ENCODE results near the gene HMG20A.
"Not testable (repeated sequence)": the region's sequence is repeated elsewhere in the genome, so short reads cannot be mapped to it uniquely, and the experiment has no call there.

Gene HMG20A

DNA sequence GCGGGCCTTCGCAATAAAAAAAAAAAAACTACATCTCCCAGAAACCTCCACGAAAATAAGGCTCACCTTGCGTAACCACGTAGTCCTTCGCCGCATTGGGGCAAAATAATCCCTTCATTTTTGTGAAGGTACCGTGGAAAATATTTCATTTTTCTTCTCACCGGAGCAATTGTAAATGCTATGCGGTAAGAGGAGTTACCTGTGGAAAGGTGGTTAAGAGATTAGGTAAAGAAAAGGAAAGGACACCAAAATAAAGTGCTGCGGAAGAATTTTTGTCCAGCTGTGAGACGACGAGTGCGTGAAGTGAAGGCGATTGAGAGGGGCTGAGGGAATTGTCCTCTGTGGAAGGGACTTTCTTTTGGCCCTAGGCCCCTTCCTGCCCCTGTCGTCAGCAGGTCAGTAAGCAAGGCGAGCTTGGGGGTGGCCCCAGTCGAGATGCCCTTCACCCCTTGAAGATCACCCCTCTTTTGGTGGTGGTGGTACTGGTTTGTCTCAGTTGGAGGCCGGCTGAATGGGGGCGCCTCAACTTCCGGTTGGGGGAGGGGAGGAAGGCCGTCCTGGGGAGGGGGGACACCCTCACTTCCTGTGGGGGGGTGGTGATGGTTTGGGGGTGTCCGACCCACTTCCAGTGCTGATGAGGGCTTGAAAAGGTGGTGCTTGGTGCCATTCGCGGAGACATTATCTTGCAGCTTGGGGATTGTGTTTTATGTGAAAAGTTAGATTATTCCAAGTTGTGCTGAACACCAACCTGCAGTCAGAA, at the start of gene HMG20A:
TSS of gene HMG20A (plus strand) at position 279 of the 760 bp plus-strand sequence. CDS start 37,520 bp downstream, outside the sequence.
- DNase-seq = peak; percentile 62

DNA sequence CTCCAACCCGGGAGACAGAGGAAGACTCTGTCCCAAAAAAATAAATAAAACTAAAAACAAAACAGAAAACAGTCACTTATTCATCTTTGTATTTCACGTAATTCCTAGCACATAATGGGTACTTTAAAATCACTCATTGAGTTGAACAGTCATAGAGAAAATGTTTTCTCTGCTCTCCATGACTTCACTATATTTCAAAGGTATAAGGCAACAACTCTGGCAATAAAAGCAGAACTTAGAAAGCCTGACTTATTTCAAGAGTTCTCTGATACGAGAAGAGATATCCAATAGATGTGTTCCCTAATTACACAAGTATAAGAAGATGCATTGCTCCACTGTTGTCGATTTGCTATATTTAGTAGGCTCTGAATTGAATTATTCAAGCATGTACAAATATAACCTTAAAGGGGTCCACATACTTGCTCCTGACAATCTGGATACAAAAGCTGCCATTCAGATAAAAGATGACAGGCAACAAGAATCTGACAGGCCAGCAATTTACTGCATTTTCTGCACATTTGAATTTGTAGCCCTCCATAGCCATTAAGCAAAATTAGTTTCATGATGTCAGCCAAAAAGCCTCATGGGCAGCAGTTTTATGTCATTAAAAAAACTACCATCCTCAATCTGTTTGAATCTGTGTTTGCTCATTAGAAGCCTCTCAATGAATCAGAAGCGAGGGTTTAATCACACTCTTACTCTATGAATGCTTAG, 48.7 kb upstream of the HMG20A start:
- no peak for DNase-seq

DNA sequence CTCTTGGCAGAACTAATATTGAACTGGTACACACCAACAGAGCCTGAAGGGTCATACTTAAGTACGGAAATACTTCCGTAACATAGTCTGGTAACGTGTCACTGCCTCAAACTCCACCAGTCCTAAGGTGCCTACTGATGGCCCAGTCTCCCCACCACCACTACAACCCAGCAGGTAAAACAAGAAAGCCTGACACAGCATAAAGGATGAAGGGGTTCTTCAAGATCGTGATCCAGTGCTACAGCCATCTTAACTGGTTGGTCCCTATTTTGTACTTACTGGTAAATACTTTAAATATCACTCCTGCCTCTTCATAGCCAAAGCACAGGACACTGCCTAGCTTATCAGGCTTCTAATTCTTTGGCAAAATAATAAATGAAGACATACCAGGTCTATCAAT, 47.2 kb upstream of the HMG20A start:
- no peak for DNase-seq

DNA sequence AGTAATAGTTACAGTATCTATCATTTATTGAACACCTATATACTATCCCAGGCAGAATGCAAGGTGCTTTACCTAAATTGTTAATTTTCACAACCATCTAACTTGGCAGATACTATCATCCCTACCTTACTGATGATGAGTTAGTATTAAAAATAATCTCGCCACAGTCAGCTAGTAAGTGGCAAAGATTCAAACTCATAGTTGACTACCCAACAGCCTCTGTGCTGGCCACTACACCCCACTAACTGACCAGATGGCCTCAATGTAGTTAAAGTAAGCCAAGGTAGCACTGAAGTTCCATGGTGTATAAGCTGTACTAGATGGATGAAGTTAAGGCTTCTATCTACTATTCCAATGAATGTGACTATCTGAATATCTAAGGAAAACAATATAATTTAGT, 45.6 kb upstream of the HMG20A start:
- DNase-seq = no peak

DNA sequence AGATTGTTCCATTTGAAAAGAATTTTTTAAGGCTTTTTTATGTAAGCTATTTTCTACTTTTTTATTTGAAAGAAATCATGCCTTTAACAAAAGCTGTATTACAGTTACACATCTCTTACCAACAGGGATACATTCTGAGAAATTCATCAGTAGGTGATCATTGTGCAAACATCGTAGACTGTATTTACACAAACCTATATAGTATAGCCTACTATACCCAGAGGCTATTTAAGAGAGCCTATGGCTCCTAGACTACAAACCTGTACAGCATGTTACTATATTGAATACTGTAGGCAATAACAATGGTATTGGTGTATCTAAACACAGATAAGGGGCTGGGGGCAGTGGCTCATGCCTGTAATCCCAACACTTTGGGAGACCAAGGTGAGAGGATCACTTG, 43.9 kb upstream of the HMG20A start:
- no peak for DNase-seq

DNA sequence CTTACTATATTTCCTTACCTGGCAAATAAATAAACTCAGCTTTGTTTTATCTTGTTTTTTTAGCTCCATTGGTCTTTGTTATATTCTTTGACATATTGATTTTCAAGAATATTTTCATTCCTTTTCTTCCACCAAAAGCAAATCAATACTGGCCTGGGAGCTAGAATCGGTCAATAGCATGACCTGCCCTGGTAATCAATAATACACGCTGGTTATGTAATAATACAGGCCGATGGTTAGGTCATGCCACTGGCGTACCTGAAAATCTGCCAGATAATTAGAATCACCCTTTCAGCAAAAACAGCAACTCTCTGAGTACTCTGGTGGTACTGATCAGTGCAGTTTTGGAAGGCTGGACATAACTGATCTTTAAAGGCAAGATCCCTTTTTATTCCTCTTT, 40.7 kb upstream of the HMG20A start:
- DNase-seq = no peak

DNA sequence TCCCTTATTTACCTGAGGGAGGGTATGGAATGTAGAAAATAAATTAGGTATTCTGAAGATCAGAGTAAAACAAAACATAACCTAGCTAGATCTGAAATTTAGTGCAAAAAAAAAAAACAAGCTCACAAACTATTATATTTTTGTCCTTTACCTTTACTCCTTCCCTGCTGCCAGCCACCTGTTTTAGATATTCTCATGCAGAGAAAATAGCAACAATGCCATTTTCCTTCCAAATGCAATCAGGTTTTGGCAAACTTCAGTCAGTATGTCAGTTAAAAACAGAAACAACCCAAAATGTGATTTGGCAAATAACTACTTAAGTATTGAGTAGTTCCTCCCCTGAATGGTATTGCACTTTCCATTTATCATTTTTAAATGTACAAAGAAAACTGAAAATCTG, 36.6 kb upstream of the HMG20A start:
- no peak for DNase-seq

DNA sequence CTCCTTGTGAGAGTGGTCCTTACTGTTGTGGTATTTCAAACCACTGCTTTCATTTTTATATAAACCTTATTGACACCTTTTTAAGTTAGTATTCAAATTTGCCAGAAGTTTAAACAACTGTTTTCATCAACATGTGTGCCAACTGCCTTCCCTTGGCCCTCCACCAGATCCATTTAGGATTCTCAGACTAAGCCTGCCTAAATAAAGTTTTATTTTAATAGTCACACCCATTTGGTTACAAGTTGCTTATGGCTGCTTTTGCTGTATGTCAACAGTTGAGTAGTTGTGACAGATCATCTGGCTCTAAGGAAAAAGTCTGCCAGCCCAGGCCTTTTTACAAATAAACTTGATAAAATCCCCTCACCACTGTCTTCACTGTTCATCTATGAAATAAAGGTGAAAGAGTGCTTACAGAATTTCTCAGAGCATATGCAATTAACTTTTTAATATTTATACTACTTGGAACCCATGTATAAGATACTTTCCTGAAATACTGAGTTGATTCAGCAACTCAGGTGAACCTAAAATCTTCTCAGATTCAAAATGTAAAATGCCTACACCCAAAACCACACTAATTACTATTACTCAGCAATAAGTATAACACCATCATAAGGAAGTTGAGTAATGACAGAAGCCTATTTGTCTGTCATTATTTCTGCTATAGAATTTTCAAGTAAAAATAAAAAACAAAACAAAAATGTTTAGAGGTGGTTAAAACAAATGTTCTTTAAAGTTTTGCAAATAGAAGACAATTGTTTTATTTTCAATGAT, 35.9 kb upstream of the HMG20A start:
- no peak for DNase-seq

DNA sequence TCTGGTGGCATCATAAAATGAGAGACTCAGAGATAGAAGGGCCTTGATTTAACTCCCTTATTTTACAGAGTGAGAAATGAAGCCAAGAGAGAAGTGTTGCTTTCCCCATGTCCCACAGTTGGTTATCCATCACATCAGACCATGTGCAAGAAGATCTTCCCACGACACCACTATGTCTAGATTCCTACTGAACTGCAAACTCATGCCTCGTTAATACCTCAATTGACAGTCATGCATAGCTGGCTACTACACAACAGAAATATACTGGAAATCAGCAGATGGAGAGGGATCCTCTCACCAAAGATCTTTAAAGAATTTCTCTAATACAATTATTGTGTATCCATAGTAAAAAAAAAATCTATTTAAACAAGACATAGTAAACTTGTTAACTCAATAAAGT, 34.1 kb upstream of the HMG20A start:
- no peak for DNase-seq

DNA sequence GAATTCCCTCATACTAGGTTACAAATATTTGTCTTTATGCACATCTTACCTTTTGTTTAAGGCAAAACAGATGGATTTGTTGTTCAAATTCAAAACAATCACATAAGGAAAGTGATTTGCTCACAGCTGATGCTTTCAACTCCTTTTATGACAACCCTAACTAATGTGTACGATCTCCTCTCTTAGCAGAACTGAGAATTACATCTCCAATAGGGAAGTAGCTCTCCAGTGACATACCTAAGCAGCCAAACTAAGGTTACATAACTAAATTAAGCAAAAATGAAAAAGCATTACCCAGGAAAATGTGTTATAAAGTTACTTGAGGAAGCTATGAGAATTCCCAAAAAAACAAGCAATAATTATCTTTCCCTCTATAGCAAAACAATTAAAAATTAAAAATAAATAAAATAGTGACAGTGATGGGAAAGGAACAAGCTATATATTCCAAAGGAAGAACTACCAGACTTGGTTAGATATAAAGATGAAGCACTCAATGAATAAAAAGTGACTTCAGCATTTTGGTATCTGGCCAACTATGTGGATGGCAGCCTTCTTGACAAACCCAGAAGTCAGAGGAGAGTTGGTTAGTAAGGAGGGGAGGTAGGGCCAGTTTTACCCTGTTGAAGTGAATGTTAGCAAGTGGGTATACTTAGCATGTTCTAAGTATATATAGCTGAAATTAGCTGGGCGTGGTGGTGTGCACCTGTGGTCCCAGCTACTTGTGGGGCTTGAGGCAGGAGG, 33.2 kb upstream of the HMG20A start:
- no peak for DNase-seq

DNA sequence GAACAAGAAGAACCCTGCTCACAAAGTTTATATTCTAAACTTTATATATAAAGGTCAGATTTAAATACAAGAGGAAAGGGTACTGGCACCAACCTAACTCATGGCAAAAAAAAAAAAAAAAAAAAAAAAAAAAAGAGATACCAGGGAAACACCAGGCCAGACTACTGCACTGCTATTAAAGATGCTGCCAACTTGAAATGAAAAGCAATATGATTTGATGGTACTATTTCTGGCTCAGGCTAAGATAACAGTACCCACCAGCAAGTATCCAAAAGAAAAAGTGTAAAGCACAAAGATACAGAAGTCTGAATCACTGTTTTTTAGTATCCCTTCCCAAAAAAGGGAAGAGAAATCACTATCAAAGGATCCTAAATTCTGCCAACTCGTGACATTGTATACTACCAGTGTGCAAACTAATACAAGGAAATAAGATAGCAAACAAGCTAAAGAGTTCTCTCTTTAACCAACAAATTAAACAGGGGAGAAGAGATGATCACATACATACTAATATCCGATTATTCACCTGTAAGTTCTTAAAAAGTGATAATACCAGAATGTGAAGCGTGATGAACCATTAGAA, 29.2 kb upstream of the HMG20A start:
- DNase-seq = no peak

DNA sequence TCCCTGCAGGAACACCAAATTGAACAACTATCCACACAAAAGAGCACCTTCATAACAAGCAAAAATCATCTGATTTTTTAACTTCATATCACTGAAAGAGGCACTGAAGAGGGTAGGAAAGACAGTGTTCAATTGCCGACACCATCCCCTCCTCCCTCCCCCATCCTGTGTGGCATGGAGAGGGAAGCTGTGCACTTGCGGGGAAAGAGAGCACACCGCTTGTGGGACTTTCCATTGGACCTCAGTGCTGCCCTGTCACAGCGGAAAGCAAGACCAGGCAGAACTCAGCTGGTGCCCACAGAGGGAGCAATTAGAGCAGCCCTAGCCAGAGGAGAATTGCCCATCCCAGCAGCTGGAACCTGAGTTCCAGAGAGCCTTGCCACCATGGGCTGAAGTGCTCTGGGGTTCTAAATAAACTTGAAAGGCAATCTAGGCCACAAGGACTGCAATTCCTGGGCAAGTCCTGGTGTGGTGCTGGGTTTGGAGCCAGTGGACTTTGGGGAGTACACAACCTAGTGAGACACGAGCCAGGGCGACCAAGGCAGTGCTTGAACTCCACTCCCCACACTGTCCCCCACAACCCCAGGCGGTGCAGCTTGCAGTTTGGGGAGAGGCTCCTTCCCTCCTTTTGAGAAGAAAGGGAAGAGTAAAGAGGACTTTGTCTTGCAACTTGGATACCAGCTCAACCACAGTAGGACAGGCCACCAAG, 27.8 kb upstream of the HMG20A start:
- no peak for DNase-seq

DNA sequence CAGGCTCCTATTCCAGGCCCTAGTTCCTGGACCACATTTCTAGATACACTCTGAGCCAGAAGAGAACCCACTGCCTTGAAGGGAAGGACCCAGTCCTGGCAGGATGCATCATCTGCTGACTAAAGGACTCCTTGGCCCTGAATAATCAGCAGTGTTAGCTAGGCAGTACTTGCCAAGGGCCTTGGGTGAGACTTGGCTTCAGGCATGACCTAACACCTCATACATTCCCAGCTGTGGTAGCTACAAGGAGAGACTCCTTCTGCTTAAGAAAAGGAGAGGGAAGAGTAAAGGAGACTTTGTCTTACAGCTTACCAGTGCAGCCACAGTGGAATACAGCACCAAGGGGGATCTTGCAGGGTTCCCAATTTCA, 27.2 kb upstream of the HMG20A start:
- DNase-seq = no peak

DNA sequence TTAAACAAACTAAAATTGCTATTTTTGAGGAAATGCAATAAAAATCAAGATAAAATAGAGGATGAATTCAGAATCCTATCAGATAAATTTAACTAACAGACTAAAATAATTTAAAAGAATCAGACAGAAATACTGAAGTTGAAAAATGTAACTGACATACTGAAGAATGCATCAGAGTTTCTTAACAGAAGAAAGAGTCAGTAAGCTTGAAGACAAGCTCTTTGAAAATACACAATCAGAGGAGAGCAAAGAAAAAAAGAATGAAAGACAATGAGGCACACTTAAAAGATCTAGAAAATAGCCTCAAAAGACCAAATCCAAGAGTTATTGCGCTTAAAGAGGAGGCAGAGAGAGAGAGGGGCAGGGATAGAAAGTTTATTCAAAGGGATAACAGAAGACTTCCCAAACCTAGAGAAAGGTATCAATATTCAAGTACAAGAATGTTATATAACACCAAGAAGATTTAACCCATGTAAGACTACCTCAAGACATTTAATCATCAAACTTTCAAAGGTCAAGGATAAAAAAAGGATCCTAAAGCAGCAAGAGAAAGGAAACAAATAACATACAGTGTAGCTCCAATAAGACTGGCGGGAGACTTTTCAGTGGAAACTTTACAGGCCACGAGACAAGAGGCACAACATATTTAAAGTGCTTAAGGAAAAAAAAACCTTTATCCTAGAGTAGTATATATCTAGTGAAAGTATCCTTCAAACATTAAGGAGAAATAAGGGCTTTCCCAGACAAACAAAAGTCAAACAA, 25.5 kb upstream of the HMG20A start:
- DNase-seq = no peak

DNA sequence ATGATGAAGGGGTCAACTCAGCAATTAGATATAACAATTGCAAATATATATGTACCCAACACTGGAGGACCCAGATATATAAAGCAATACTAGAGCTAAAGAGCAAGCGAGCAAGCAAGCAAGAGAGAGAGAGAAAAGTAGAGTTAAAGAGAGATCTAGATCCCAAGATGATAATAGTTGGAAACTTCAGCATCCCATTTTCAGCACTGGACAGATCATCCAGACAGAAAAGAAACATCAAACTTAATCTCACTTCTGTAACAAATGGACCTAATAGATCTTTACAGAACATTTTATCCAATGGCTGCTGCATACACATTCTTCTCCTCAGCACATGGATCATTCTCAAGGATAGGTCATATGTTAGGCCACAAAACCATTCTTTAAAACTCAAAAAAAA, 24.0 kb upstream of the HMG20A start:
- no peak for DNase-seq

DNA sequence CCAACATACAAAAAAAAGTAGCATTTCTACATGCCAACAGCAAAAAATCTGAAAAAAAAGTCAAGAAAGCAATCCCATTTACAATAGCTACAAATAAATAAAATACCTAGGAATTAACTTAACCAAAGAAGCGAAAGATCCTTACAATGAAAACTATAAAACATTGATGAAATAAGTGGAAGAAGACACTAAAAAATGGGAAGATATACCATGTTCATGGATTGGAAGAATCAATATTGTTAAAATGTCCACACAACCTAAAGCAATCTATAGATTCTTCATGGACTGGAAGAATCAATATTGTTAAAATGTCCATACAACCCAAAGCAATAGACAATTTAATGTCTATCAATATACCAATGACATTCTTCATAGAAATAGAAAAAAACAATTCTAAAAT, 21.8 kb upstream of the HMG20A start:
- no peak for DNase-seq

DNA sequence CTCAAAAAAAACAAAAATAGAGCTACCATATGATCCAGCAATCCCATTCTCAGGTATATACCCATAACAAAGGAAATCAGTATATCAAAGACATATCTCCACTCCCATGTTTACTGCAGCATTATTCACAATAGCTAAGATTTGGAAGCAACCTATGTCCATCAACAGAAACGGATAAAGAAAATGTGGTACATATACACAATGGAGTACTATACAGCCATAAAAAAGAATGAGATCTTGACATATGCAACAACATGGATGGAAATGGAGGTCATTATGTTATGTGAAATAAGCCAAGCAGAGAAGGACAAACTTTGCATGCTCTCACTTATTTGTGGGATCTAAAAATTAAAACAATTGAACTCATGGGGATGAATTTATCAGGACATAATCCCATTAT, 20.4 kb upstream of the HMG20A start:
- DNase-seq = no peak

DNA sequence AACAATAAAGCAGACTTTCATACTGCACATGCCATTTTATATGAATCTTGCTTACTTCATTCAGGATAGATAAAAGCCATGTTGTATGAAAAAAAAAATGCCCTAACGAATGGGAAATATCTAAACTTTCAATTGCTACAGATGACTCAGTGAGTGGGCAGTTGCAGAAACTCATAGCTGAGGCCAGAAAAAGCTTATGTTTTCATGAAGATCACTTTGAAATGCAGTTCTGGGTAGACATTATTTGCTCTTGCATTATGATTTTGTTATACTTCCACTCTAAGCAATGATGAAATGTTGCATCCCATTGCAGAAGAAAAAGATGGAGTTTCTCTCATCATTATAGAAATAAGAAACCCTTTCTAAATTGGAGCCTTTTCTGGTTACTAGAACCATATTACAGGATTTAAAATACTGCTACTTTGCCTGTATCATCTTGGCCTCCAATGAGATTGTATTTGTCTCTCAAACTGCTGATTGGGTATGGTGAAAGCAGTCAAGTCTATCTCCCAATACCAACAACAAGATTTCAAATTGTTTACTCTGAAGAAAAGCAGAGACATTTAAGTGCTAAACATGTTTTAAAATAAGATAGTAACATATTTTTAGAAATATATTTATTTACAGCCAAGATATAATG, 17.8 kb upstream of the HMG20A start:
- no peak for DNase-seq

DNA sequence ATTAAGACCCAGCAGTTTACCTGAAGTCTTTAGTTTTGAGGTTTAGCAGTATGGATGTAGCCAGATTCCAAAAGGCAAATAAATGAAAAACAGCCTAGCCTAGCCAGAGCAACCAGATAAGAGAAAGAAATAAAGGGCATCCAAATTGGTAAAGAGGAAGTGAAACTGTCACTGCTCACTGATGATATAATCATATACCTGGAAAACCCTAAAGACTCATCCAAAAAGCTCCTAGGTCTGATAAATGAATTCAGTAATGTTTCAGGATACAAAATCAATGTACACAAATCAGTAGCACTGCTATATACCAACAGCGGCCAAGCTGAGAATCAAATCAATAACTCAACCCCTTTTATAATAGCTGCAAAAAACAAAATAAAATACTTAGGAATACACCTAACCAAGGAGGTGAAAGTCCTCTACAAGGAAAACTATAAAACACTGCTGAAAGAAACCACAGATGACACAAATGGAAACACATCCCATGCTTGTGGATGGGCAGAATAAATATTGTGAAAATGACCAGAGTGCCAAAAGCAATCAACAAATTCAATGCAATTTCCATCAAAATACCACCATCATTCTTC, 14.4 kb upstream of the HMG20A start:
- DNase-seq = not testable (repeated sequence)

DNA sequence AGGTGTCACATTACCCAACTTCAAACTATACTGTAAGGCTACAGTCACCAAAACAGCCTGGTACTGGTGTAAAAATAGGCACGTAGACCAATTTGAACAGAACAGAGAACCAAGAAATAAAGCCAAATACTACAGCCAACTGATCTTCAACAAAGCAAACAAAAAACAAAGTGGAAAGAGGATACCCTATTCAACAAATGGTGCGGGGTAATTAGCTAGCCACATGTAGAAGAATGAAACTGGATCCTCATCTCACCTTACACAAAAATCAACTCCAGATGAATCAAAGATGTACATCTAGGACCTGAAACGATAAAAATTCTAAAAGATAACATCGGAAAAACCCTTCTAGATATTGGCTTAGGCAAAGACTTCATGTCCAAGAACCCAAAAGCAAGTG, 13.8 kb upstream of the HMG20A start:
- DNase-seq = no peak
